Stimulated activated naive B cell treated with anti-CD40 and anti-IgM and Interleukin-4, amounts not matched to agents 10 μg/mL and 1 μg/mL and 100 μg/mL, for 72 hours (primary cell): Measurements from ENCODE around the gene MAN1B1.

Experiments
- ATAC-seq, 2 donors: fragments of 150-1000 bp; cut with Tn5 transposase; replicated peaks; 2 replicates each; pipeline ENCODE4 v1.10.0; 2021; ENCODE audit warnings: moderate library complexity in 1 of 2
- DNase-seq: peaks from one replicate; pipeline ENCODE4 v3.0.0; 2021
- H3K27ac Mint-ChIP-seq: one replicate; pipeline ENCODE4 v1.8.0; 2022; ENCODE audit warnings: mild to moderate bottlenecking, mixed read lengths
- H3K27me3 Mint-ChIP-seq, 2 donors: one replicate each; pipeline ENCODE4 v1.8.0; 2022; ENCODE audit warnings: mixed read lengths in 2 of 2
- H3K36me3 Mint-ChIP-seq, 2 donors: one replicate each; pipeline ENCODE4 v1.8.0; 2022; ENCODE audit warnings: mixed read lengths in 2 of 2, mild to moderate bottlenecking in 1 of 2
- H3K4me1 Mint-ChIP-seq, 2 donors: one replicate each; pipeline ENCODE4 v1.8.0; 2022; ENCODE audit warnings: mixed read lengths in 2 of 2, mild to moderate bottlenecking in 1 of 2
- H3K4me3 Mint-ChIP-seq, 2 donors: one replicate each; pipeline ENCODE4 v1.8.0; 2022; ENCODE audit warnings: mild to moderate bottlenecking in 2 of 2, mixed read lengths in 2 of 2, moderate library complexity in 1 of 2
- H3K9me3 Mint-ChIP-seq, 2 donors: one replicate each; pipeline ENCODE4 v1.8.0; 2022; ENCODE audit warnings: mixed read lengths in 2 of 2, mild to moderate bottlenecking in 1 of 2

Gene MAN1B1

DNA sequence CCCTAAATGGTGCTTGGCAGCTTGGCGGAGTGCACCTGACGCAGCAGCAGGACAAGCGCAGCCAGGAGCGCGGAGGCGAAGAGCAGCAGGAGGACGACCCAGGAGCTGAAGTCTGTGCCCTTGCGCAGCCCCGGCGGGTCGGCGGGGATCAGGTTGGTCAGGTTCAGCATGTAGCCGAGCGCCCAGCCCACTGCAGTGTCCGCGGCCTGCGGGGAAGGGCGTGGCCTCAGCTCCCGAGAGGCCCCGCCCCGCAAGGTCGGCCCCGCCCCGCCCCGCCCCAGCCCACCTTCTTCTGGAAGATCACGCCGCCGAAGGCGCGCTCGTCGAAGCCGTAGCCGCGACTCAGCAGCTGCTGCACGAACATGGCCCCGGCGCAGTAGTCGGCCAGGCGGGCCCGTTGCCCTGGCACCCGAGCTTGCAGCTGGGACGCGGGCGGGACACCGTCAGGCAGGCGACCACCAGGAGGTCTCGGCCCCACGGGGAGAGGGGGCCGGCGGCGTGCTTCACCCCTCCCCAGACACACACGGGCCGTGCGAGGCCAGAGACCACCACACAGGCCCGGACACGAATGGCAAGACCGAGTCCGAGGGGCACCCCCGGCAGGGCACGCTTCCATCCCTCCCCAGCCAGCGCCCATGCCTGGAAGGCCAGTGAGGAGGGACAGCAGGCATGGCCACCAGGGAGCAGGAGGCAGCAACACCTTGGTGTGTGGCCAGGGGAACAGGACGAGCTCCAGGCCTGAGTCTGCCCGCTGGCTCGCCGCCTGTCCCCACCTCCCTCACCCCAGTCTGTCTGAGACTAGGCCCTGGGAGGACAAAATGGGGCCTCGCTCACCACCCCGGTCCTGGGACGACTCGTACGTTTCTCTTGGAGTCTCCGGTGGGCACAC is 37.9 kb upstream of the MAN1B1 start:
- H3K9me3 Mint-ChIP-seq = no peaks in the 10 kb centered on the region
- H3K4me1 Mint-ChIP-seq = peaks cover 10 to 29% of the 10 kb centered on the region in 2 donors
- peaks cover 0 to 2% of the 10 kb centered on the region in 2 donors for H3K36me3 Mint-ChIP-seq
- H3K27me3 Mint-ChIP-seq = peaks cover 50 to 85% of the 10 kb centered on the region in 2 donors
- ATAC-seq (no peak), DNase-seq (no peak)
- H3K27ac Mint-ChIP-seq = no peak overlapping the region
- no peak overlapping the region for H3K4me3 Mint-ChIP-seq

DNA sequence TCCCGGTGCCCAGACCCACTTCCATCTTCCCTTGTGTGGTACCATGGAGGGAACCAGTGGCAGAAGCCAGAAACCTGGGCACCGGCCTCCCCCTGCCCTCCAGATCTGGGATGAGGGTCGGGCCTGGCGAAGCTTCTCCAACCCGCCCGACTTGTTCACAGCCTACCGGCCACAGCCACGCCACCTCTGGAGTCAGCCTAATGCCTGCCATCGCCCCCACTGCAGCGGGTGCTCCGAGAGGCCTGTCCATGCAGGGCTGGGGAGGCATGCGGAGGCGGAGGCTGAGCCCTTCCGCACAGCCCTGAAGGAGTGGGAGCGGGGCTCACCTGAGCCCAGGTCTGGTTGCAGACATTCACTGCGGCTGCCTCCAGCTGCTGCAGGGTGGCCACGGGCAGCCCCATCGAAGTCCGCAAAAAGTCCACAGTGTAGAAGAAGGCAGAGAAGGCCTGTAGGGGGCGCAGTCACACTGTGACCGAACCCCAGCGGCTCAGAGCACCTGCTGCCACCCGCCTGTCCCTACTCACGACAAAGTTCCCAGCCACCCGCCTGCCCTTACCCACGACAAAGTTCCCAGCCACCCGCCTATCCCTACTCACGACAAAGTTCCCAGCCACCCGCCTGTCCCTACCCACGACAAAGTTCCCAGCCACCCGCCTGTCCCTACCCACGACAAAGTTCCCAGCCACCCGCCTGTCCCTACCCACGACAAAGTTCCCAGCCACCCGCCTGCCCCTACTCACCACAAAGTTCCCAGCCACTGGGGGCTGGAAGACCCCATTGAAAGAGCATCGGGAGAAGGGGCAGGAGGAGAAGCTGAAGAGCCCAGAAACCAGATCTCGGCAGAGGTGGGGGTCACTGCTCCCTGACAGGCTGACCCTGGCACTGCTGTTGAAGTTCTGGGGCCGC is 37.0 kb upstream of the MAN1B1 start:
- ATAC-seq (peak; percentile 44 to 65), DNase-seq (no peak)
- Mint-ChIP-seq H3K9me3 (no peaks in the 10 kb centered on the region), H3K36me3 (peaks cover 0 to 2% of the 10 kb centered on the region in 2 donors), H3K27ac (peak overlapping the region; percentile 31), H3K4me1 (peaks cover 8 to 26% of the 10 kb centered on the region in 2 donors), H3K4me3 (no peak overlapping the region), H3K27me3 (peaks cover 42 to 81% of the 10 kb centered on the region in 2 donors)

DNA sequence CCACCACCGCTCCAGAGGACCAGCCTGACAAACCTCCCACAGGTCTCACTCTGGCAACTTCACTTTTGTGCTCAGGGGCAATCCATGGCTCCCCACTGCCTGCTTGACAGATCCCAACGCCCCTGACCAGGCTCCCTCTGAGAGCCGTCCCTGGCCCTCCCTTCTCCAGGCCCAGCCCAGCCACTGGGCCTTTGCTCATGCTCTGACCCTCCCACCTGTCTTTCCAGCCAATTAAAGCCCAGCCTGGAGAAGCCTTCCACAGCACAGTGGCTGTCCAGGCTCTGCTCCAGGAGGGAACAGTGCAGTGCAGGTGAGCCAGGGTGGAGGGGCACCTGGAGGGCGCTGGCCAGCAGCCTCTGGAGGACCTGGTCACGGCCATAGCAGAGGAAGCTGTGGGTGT is 36.2 kb upstream of the MAN1B1 start:
- Mint-ChIP-seq H3K4me3 (no peak overlapping the region), H3K27ac (no peak overlapping the region), H3K9me3 (no peaks in the 10 kb centered on the region), H3K27me3 (peaks cover 36 to 74% of the 10 kb centered on the region in 2 donors), H3K4me1 (peaks cover 4 to 20% of the 10 kb centered on the region in 2 donors), H3K36me3 (peaks cover 0 to 2% of the 10 kb centered on the region in 2 donors)
- DNase-seq = no peak
- no peak for ATAC-seq

DNA sequence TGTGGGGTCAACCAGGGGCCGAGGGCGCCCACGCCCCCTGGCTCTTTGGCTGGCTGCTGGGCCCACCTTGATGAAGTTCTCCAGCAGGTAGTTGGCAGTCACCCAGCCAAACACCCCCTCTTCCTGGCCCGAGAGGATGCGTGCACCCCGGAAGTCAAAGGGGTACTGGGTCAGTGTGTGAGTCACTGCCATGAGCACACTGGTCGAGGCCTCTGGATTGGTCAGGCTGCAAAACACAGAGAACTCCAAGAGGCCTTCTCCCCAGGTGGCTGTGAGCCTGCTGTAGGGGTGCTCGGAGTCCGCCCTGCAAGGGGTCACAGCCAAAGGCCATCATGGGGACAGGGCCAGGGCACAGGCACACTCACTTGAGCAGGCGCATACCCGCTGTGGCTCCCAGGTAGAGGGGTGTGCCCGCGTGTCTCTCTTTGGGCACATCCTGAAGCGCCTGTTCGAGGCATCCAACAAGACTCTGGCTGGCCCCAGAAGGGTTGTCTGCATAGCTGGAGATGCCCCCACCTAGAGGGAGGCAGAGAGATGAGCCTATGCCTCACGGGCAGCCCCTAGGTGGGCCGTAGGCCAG is 35.5 kb upstream of the MAN1B1 start:
- Mint-ChIP-seq H3K36me3 (peaks cover 0 to 2% of the 10 kb centered on the region in 2 donors), H3K27me3 (peaks cover 36 to 71% of the 10 kb centered on the region in 2 donors), H3K4me1 (peaks cover 4 to 18% of the 10 kb centered on the region in 2 donors), H3K4me3 (no peak overlapping the region), H3K27ac (no peak overlapping the region), H3K9me3 (no peaks in the 10 kb centered on the region)
- DNase-seq (no peak), ATAC-seq (no peak)

DNA sequence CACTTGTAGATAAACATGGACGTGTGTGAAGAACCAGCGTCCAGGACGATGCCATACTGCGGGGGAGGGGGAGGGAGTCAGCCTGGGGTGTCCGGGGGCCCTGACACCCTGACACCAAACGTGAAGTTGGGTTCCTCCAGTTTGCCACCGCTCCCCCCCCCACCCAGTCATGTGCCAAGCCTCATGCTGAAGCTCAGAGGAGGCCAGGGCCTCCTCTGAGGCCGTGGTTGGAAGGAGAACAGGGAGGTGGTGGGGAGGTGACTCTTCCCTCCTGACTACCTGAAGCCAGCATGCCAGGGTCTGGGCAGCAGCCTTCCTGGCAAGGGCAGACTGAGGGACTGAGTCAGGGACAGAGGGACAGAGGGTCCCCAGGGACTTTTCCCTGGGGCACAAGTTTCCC is 34.5 kb upstream of the MAN1B1 start:
- DNase-seq = no peak
- H3K27me3 Mint-ChIP-seq = peaks cover 27 to 61% of the 10 kb centered on the region in 2 donors
- peaks cover 2 to 12% of the 10 kb centered on the region in 2 donors for H3K4me1 Mint-ChIP-seq
- ATAC-seq = no peak
- no peak overlapping the region for H3K27ac Mint-ChIP-seq
- H3K4me3 Mint-ChIP-seq = no peak overlapping the region
- no peaks in the 10 kb centered on the region for H3K9me3 Mint-ChIP-seq
- H3K36me3 Mint-ChIP-seq = peaks cover 0 to 2% of the 10 kb centered on the region in 2 donors

DNA sequence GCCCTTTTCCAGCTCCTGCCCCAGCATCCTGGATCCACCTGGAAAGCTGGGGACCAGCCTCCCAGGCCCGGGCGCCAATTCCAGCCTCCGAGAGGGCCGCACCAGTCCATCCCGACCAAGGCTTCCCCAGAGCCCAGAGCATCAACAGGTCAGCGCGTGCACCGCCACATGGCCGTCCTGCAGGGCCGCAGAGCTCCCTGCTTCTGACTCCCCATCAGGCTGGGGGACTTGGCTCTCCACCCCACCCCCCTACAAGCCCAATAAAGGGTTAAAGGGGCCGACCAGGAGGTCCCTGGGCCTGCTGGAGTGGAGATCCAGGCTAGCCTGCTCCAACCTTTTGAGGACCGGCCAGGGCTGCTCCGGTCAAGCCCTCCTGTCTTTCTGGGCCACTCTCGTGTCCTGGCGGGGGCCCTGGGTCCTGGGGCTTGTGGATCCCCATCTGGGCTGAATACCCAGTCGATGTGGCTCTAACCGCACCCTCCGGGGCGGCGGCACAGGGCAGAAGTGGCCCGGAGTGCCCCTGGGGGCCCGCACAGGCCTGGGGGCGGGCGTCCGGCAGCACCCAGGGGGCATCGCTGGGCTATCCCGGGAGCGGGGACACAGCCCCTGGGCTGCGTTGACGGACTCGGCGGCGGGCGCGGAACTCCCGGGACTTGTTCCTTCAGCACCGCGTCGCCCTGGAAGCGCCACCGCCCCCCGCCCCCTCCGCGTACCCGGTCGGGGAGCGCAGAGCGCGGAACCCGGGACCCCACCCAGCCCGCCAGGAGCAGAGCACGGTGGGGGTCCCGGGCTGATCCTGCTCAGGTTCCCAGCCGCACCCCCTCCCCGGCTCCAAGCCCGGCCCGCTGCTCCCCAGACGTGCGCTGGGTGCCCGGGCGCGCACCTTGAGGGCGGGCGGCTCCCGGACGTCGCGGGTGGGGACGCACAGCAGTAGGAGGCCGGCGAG is 33.5 kb upstream of the MAN1B1 start:
- H3K27ac Mint-ChIP-seq = no peak overlapping the region
- DNase-seq (no peak), ATAC-seq (peak; percentile 31 to 33)
- peaks cover 18 to 51% of the 10 kb centered on the region in 2 donors for H3K27me3 Mint-ChIP-seq
- H3K36me3 Mint-ChIP-seq = peaks cover 0 to 2% of the 10 kb centered on the region in 2 donors
- H3K4me1 Mint-ChIP-seq = peaks cover 2 to 12% of the 10 kb centered on the region in 2 donors
- H3K4me3 Mint-ChIP-seq = no peak overlapping the region
- no peaks in the 10 kb centered on the region for H3K9me3 Mint-ChIP-seq

DNA sequence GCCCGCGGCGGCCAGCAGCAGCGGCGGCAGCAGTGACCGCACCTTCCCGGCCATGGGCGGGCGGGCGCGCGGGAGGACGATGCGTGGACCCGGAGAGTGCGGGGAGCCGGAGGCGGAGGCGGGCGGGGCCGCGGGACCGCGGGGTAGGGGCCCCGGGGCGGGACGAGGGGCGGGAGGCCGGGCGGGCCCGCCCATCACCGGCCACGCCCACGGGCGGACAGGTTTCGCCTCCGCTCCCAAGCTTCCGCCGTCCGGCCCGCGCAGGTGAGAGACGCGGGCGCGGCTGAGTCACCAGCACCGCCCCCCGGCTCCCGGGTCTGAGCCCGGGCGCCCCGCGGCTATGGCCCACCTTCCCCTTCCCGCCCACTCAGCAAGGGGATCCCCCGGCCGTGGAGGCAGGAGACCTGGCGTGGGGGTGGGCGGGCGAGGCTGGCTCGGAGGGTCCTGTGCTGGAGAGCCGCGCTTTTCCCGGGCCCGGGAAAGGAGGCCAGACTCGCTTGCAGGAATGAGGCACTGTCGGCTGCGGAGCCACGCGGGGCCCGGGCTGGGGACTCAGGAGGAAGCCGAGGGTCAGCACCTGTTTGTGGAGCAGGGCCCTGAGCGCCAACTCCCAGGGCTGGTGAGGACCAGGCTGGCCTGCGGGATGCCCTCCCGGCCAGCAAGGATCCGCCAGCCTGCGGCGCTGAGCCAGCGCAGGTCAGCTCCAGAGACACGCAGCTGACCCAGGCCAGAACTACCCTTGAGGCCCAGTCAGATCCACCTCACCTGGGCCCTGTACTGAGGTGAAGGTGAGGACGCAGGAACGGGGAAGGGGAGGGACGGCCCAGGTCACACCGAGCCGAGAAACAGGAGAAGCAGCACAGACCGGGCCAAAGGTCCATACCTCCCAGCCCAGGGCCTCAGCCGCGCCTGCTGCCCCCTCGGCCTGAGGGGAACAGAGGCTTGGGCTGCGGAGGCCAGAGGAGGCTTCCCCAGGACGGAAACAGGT is 32.5 kb upstream of the MAN1B1 start, which contains the start of gene ENTPD2:
ENTPD2 (minus strand) TSS at position 118 of the 988 bp plus-strand sequence; CDS start at position 54, 64 bp downstream.
- H3K4me3 Mint-ChIP-seq = no peak within 1 kb of the TSS
- H3K4me1 Mint-ChIP-seq = peaks cover 2 to 17% of the 10 kb centered on the region in 2 donors
- H3K27me3 Mint-ChIP-seq = peaks cover 18 to 45% of the 10 kb centered on the region in 2 donors
- peaks cover 0 to 2% of the 10 kb centered on the region in 2 donors for H3K36me3 Mint-ChIP-seq
- H3K9me3 Mint-ChIP-seq = no peaks in the 10 kb centered on the region
- peak; percentile 47 to 54 for ATAC-seq
- no peak for DNase-seq
- peak within 1 kb of the TSS; percentile 69 for H3K27ac Mint-ChIP-seq

DNA sequence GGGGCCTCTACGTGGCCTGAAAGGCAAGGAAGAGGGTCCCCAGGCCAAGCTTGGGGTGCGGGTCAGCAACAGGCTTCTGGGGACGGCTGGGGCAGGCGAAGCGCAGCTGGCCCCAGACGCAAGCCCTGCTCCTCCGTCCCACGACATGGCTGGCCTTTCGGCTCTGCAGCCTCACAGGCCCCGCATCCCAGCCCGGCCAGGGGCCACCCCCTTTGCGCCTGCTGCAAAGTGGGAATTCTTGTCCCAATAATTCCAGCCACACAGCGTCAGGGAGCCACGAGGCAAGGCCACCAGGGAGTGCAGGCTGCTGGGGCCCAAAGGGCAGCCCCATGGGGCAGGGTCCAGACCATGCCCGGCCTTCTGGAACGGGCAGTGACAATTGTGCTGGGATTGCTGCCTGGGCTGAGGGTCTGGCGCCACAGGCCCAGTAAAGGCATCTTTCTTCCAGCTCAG is 31.8 kb upstream of the MAN1B1 start:
- no peak for ATAC-seq

DNA sequence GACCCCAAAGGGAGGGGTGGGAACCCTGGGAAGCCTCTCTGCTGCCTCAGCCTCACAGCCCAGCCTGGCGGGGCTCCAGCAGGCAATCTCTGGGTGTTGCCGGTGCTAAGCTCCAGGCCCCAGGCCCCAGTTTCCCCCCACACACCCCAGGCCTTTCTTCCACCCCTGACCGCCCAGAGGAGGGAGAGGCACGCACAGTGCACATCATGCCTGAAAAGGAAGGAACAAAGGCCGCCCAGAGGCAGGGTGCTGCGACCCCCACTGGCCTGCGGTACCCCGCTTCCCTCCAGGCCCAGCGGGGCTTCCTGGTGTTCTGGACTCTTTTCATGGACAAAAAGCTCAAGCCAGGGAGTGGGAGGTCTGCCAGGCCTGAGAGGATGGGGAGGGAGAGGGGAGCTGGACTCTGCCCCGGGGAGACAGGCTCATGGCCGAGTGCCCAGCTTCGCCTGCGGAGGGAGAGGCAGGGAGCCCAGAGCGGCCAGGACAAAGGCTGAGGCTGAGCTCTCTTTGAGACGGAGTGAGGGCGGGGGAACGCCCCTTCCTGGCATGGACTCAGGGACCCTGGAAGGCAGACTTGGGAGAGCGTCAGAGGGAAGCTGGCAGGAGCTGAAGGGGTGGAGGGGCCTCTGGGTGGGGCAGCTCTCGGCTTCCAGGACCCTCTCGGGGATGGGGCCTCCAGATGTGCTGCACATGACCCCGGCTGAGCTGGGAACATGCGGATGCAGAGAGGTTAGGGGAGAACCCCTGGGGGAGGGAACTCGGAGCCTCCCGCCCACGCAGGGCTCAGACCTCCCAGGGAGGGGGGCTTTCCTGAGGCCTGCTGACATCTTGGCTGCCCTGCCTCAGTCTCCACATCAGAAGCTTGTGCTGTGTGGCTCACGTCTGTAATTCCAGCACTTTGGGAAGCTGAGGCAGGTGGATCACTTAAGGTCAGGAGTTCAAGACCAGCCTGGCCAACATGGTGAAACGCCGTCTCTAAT is 31.1 kb upstream of the MAN1B1 start:
- Mint-ChIP-seq H3K27me3 (peaks cover 6 to 31% of the 10 kb centered on the region in 2 donors), H3K4me1 (peaks cover 2 to 17% of the 10 kb centered on the region in 2 donors), H3K9me3 (no peaks in the 10 kb centered on the region), H3K27ac (no peak overlapping the region), H3K4me3 (no peak overlapping the region), H3K36me3 (no peaks in the 10 kb centered on the region)
- ATAC-seq (no peak), DNase-seq (no peak)

More for the DNA sequence above, 31.8 kb upstream of the MAN1B1 start:
- Mint-ChIP-seq H3K4me3 (no peak overlapping the region), H3K27ac (no peak overlapping the region), H3K9me3 (no peaks in the 10 kb centered on the region), H3K4me1 (peaks cover 2 to 17% of the 10 kb centered on the region in 2 donors), H3K36me3 (no peaks in the 10 kb centered on the region), H3K27me3 (peaks cover 11 to 38% of the 10 kb centered on the region in 2 donors)
- DNase-seq = no peak

DNA sequence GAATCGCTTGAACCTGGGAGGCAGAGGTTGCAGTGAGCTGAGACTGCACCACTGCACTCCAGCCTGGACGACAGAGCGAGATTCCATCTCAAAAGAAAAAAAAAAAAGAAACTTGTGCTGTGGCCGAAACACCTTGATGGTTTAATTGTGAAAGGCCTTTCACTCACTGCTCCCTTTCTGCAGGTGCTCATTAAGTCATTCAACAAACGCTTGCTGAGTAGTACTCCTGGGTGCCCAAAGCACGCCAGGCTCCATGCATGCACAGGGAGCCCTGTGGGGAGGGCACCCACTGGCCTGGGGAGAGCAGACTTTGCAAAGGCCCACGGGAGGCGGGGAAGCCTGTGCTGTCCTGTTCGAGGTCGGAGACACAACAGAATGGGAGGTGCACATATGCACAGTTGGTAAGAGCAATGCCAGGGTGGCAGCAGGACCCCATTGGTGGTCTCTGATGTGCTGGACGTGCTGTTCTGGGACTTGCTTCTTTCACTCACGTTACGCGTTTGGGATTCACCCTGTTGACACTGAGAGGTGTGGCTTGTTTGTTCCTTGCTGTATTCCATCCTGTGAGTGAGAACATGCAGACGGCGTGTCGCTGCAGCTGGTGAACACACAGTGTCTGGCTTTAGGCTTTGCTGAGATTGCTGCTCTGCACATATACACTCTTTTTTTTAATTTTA is 29.9 kb upstream of the MAN1B1 start:
- Mint-ChIP-seq H3K4me1 (peaks cover 2 to 17% of the 10 kb centered on the region in 2 donors), H3K27me3 (peaks cover 5 to 19% of the 10 kb centered on the region in 2 donors)

DNA sequence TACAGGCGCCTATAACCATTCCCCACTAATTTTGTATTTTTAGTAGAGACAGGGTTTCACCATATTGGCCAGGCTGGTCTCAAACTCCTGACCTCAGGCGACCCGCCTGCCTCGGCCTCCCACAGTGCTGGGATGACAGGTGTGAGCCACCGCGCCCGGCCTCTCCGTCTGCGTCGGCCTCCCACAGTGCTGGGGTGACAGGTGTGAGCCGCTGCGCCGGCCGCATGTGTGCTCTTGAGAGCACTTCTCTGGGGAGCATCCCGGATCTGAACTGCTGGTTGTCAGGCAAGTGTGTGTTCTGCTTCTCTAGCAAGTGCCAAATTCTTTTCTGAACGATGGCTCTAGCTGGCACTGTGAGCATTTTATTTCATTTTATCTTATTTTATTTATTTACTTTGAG is 29.2 kb upstream of the MAN1B1 start:
- H3K4me1 Mint-ChIP-seq = peaks cover 0 to 13% of the 10 kb centered on the region in 2 donors
- peaks cover 2 to 12% of the 10 kb centered on the region in 2 donors for H3K27me3 Mint-ChIP-seq
- H3K36me3 Mint-ChIP-seq = no peaks in the 10 kb centered on the region
- no peak overlapping the region for H3K4me3 Mint-ChIP-seq
- DNase-seq (no peak), ATAC-seq (no peak)
- H3K9me3 Mint-ChIP-seq = no peaks in the 10 kb centered on the region
- H3K27ac Mint-ChIP-seq = no peak overlapping the region

More for the DNA sequence above, 29.9 kb upstream of the MAN1B1 start:
- H3K9me3 Mint-ChIP-seq = no peaks in the 10 kb centered on the region
- ATAC-seq (no peak), DNase-seq (no peak)
- no peak overlapping the region for H3K4me3 Mint-ChIP-seq
- H3K36me3 Mint-ChIP-seq = no peaks in the 10 kb centered on the region
- no peak overlapping the region for H3K27ac Mint-ChIP-seq
